ENCODE results near the gene SVOPL. TPM values are rescaled to one million over a fixed set of nuclear protein-coding genes. Genes with fewer than 3 reads are reported as not detected.

Gene SVOPL
- total RNA-seq, 1 donor from 2014 or later: not detected

DNA sequence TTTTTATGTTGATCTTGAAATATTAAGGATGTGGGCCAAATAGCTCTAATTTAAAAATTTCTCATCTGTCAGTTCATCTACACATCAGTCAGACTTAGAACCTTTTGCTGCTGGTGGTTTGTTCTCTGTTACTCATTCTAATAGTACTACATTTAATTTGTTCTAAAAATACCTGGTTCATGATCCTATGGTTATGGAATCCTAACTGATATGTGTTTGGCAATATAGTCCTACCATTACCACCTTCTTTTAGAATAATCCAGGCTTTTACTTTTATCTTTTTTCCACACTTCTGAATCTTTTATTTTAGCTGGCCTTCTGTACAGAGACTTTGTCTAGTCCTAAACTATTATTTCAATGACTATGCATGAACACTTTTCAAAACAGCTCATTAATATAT lies 116.9 kb downstream of the SVOPL start:
- Mint-ChIP-seq H3K27me3 (ENCODE audit: low read depth) (no peaks in the 10 kb centered on the region), H3K36me3 (ENCODE audit: low read depth) (peaks cover 47% of the 10 kb centered on the region), H3K4me3 (no peak overlapping the region), H3K4me1 (no peaks in the 10 kb centered on the region), H3K27ac (ENCODE audit: unreplicated experiment) (no peak overlapping the region), H3K9me3 (no peaks in the 10 kb centered on the region)
- DNase-seq (ENCODE audit: low read depth, low spot score): no peak
- TF ChIP-seq, protein P1, sequence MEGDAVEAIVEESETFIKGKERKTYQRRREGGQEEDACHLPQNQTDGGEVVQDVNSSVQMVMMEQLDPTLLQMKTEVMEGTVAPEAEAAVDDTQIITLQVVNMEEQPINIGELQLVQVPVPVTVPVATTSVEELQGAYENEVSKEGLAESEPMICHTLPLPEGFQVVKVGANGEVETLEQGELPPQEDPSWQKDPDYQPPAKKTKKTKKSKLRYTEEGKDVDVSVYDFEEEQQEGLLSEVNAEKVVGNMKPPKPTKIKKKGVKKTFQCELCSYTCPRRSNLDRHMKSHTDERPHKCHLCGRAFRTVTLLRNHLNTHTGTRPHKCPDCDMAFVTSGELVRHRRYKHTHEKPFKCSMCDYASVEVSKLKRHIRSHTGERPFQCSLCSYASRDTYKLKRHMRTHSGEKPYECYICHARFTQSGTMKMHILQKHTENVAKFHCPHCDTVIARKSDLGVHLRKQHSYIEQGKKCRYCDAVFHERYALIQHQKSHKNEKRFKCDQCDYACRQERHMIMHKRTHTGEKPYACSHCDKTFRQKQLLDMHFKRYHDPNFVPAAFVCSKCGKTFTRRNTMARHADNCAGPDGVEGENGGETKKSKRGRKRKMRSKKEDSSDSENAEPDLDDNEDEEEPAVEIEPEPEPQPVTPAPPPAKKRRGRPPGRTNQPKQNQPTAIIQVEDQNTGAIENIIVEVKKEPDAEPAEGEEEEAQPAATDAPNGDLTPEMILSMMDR (conservative IDR thresholded peaks at IDR 0.05): no peak

DNA sequence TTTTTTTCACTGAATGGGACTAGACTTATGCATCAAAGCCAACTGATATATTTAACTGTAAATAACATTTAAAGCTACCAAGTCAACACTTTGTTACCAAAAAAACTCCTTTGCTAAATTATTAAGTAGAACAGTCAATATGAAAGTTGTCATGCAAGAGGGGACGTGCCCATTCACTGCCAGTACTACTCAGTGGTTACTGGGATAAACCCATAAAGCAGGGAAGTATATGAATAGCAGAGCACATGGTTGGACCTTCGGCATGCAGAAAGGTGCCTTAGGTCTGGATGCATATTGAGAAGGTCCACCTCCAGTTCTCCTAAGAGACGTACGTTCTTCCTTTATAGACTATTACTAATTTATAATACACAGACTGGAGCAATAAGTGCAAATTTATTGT lies 120.1 kb downstream of the SVOPL start:
- H3K4me3 Mint-ChIP-seq: no peak overlapping the region
- H3K4me1 Mint-ChIP-seq: no peaks in the 10 kb centered on the region
- no peaks in the 10 kb centered on the region for H3K9me3 Mint-ChIP-seq
- DNase-seq (ENCODE audit: low read depth, low spot score): no peak
- H3K36me3 Mint-ChIP-seq (ENCODE audit: low read depth): peaks cover 48% of the 10 kb centered on the region
- no peak overlapping the region for H3K27ac Mint-ChIP-seq (ENCODE audit: unreplicated experiment)
- TF ChIP-seq, protein P1 (conservative IDR thresholded peaks at IDR 0.05): no peak
- no peaks in the 10 kb centered on the region for H3K27me3 Mint-ChIP-seq (ENCODE audit: low read depth)

DNA sequence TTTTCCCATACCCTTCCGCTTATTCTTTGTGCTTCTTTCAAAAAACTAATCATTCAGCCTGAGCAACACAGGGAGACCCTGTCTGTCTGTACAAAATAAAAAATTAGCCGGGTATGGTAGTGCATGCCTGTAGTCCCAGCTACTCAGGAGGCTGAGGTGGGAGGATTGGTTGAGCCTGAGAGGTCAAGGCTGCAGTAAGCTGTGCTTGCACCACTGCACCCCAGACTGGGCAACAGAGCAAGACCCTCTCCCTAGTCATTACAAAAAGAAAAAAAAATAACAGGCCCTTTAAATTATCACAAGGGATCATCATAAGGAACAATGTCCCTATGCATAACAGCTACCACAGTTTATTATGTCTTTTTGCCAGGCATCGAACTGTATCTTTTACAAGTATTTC lies 121.5 kb downstream of the SVOPL start:
- DNase-seq (ENCODE audit: low read depth, low spot score): no peak
- no peaks in the 10 kb centered on the region for H3K27me3 Mint-ChIP-seq (ENCODE audit: low read depth)
- H3K9me3 Mint-ChIP-seq: no peaks in the 10 kb centered on the region
- TF ChIP-seq, protein P1 (conservative IDR thresholded peaks at IDR 0.05): no peak
- peaks cover 41% of the 10 kb centered on the region for H3K36me3 Mint-ChIP-seq (ENCODE audit: low read depth)
- H3K4me1 Mint-ChIP-seq: no peaks in the 10 kb centered on the region
- H3K4me3 Mint-ChIP-seq: no peak overlapping the region
- no peak overlapping the region for H3K27ac Mint-ChIP-seq (ENCODE audit: unreplicated experiment)

DNA sequence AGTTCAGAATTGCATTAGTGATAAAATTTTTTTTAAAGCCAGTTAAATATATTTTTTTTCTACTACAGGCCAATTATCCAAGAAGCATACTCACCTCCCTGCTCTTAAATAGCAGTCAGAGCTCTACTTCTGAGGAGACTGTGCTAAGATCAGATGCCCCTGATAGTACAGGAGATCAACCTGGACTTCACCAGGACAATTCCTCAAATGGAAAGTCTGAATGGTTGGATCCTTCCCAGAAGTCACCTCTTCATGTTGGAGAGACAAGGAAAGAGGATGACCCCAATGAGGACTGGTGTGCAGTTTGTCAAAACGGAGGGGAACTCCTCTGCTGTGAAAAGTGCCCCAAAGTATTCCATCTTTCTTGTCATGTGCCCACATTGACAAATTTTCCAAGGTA lies 122.0 kb downstream of the SVOPL start:
- H3K27ac Mint-ChIP-seq (ENCODE audit: unreplicated experiment): no peak overlapping the region
- H3K27me3 Mint-ChIP-seq (ENCODE audit: low read depth): no peaks in the 10 kb centered on the region
- peaks cover 40% of the 10 kb centered on the region for H3K36me3 Mint-ChIP-seq (ENCODE audit: low read depth)
- H3K4me3 Mint-ChIP-seq: no peak overlapping the region
- TF ChIP-seq, protein P1 (conservative IDR thresholded peaks at IDR 0.05): no peak
- H3K9me3 Mint-ChIP-seq: no peaks in the 10 kb centered on the region
- no peak for DNase-seq (ENCODE audit: low read depth, low spot score)
- no peaks in the 10 kb centered on the region for H3K4me1 Mint-ChIP-seq

DNA sequence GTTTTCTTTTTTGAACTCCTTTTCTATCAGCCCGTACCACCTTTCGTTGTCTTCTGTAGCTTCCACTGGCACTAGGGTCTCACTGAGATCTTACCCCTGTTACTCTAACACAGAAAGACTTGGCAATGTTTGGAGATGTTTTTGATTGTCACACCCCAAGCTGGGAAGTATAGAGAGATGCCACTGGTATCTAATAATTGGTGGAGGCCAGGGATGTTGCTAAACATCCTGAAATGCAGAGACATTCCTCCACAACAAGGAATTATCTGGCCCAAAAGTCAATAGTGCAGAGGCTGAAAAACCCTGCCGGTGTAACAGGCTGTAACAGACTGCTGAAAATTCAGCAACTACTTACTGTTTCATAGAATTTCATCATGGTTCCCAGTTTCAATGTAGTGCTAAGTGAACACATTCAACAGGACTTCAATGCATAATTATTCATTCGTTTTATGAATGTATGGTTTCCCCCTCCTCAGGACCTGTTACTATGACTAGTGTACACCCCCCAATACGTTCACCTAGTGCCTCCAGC lies 125.2 kb downstream of the SVOPL start:
- H3K27ac Mint-ChIP-seq (ENCODE audit: unreplicated experiment): no peak overlapping the region
- no peaks in the 10 kb centered on the region for H3K4me1 Mint-ChIP-seq
- H3K9me3 Mint-ChIP-seq: no peaks in the 10 kb centered on the region
- H3K4me3 Mint-ChIP-seq: no peak overlapping the region
- peaks cover 41% of the 10 kb centered on the region for H3K36me3 Mint-ChIP-seq (ENCODE audit: low read depth)
- DNase-seq (ENCODE audit: low read depth, low spot score): no peak
- H3K27me3 Mint-ChIP-seq (ENCODE audit: low read depth): no peaks in the 10 kb centered on the region
- TF ChIP-seq, protein P1 (conservative IDR thresholded peaks at IDR 0.05): no peak
